Measurements from ENCODE around the gene MYH11.

Gene MYH11

DNA sequence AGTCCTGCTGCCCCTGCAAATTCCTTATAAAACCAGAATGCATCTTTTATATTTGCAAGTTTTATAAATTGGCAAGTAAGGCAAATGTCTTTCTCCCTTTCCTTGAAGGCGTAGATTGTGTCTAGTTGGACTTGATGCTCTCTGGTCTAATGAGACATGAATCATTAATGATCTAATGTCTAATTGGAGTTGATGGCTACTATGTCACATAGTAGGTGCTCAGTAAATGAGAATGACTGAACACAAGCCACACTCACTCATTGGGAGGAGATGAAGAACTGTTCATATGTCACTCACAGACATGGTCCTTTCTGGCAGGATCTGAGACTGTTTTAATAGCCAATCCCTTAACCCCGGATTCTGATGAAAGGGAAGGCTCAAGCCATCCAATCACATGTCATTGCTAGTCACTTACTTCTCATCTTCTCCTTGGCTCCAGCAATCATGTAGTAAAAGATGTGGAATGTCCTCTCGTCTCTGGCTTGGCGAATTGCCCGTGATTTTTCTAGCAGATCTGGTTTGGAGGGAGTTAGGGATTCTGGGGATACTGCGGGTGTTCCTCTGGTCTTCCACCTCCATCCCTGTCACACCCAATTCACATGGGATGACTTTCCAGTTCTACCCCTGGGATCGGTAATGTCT, 81.0 kb downstream of the MYH11 start:
- TF ChIP-seq, protein P1, sequence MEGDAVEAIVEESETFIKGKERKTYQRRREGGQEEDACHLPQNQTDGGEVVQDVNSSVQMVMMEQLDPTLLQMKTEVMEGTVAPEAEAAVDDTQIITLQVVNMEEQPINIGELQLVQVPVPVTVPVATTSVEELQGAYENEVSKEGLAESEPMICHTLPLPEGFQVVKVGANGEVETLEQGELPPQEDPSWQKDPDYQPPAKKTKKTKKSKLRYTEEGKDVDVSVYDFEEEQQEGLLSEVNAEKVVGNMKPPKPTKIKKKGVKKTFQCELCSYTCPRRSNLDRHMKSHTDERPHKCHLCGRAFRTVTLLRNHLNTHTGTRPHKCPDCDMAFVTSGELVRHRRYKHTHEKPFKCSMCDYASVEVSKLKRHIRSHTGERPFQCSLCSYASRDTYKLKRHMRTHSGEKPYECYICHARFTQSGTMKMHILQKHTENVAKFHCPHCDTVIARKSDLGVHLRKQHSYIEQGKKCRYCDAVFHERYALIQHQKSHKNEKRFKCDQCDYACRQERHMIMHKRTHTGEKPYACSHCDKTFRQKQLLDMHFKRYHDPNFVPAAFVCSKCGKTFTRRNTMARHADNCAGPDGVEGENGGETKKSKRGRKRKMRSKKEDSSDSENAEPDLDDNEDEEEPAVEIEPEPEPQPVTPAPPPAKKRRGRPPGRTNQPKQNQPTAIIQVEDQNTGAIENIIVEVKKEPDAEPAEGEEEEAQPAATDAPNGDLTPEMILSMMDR (IDR thresholded peaks at IDR 0.05; ENCODE audit: low read depth, low read length, missing control alignments) = no peak
- no peak for DNase-seq (ENCODE audit: extremely low read depth, low read depth)
- no peak overlapping the region for H3K4me3 ChIP-seq (replicated peaks; ENCODE audit: low read depth, low read length)

DNA sequence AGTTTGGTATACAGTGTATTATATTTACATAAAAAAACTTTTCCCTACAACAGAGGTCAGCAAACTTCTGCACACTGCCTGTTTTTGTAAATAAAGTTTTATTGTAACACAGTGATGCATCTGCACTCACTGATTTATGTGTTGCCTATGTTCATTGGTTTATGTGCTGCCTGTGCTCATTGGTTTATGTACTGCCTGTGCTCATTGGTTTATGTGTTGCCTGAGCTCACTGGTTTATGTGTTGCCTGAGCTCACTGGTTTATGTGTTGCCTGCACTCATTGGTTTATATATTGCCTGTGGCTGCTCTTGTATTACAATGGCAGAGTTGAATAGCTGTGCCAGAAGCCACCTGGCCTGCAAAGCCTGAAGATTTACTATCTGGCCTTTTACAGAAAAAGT, 81.6 kb downstream of the MYH11 start:
- TF ChIP-seq, protein P1 (IDR thresholded peaks at IDR 0.05; ENCODE audit: low read depth, low read length, missing control alignments) = no peak
- no peak overlapping the region for H3K4me3 ChIP-seq (replicated peaks; ENCODE audit: low read depth, low read length)
- DNase-seq (ENCODE audit: extremely low read depth, low read depth) = no peak

DNA sequence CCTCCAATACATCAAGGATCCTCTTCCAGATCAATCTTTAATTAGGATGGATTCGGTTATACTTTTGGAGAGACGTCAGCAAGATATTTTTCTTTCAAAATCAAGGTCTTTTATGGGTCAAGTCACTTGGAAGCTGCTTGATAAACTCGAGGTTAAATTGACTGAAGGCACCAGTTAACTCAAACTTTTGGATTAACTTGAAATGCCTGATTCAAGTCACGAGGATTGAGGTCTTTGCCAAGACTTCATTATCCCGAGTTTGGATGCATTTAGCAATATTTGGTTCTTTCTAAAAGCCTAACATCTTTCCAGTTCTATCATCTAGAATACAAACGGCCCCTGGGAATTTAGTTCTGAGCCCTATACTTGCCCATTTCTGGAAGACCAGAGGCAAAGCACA, 82.9 kb downstream of the MYH11 start:
- TF ChIP-seq, protein P1 (IDR thresholded peaks at IDR 0.05; ENCODE audit: low read depth, low read length, missing control alignments) = no peak
- no peak for DNase-seq (ENCODE audit: extremely low read depth, low read depth)

DNA sequence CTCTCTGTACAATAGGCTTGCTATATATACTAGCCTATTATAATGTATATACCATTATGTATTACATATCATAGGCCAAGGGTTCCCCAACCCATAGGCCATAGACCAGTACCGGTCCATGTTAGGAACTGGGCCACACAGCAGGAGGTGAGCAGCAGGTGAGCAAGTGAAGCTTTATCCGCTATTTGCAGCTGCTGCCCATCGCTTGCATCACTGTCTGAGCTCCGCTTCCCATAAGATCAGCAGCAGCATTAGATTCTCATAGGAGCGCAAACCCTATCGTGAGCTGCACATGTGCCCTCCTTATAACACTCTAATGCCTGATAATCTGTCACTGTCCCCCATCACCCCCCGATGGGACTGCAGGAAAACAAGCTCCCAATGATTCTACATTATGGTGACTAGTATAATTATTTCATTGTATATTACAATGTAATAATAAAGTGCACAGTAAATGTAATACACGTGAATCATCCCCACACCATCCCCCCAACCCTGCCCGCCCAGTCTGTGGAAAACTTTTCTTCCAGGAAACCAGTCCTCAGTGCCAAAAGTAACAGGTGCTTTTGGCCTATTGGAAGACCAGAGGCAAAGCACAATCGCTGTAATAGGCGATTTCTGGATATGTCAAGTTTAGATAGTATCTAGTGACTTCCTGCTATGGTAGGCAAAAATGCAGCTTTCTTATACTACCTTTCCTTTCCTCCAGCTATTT, 84.1 kb downstream of the MYH11 start:
- no peak overlapping the region for H3K4me3 ChIP-seq (replicated peaks; ENCODE audit: low read depth, low read length)
- DNase-seq (ENCODE audit: extremely low read depth, low read depth) = no peak
- TF ChIP-seq, protein P1 (IDR thresholded peaks at IDR 0.05; ENCODE audit: low read depth, low read length, missing control alignments) = no peak

More for the DNA sequence above, 82.9 kb downstream of the MYH11 start:
- no peak overlapping the region for H3K4me3 ChIP-seq (replicated peaks; ENCODE audit: low read depth, low read length)

DNA sequence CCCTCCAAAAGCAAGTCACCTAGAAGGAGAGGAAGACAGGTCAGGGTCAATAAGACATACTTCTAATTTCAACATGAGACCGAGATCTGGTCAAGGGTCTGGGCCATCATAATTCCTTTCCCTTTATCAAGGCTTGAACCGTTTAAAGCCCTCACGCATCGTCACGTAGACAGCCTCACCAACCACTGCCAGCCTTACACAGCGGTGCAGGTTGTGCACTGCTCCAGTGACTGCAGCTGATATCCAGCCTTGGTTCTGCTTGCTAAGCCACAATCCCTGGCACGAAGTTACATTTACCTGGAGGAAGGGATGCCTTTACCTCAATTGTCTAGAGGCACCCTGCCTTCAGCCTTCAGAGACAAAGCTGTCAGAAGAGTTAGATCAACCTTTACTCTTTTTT, 85.1 kb downstream of the MYH11 start:
- TF ChIP-seq, protein P1 (IDR thresholded peaks at IDR 0.05; ENCODE audit: low read depth, low read length, missing control alignments) = no peak
- no peak for DNase-seq (ENCODE audit: extremely low read depth, low read depth)
- H3K4me3 ChIP-seq (replicated peaks; ENCODE audit: low read depth, low read length) = no peak overlapping the region

DNA sequence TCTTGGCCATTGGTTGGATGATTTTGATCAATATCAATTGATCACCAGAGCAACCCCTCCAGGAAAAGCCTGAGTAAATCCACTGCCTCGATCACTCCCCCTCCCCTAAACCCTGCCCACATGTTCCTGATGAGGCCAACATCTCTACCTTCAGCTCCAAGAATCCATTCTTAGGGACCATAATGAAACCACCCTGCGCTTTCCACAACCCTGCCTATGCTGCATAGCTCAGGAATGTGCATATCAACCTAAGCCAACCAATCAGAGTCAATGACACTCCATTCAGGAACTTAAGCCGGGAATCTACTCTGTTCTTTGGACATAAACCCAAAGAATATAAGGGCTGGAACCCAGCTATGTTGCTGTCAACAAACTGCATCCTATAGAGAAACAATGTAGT, 86.3 kb downstream of the MYH11 start:
- TF ChIP-seq, protein P1 (IDR thresholded peaks at IDR 0.05; ENCODE audit: low read depth, low read length, missing control alignments) = no peak
- DNase-seq (ENCODE audit: extremely low read depth, low read depth) = no peak
- no peak overlapping the region for H3K4me3 ChIP-seq (replicated peaks; ENCODE audit: low read depth, low read length)

Measured in HFF-Myc (cell line).